Measurements from ENCODE around the gene POLDIP3.
"Not testable (repeated sequence)": the region's sequence is repeated elsewhere in the genome, so short reads cannot be mapped to it uniquely, and the experiment has no call there.

The POLDIP3 gene

DNA sequence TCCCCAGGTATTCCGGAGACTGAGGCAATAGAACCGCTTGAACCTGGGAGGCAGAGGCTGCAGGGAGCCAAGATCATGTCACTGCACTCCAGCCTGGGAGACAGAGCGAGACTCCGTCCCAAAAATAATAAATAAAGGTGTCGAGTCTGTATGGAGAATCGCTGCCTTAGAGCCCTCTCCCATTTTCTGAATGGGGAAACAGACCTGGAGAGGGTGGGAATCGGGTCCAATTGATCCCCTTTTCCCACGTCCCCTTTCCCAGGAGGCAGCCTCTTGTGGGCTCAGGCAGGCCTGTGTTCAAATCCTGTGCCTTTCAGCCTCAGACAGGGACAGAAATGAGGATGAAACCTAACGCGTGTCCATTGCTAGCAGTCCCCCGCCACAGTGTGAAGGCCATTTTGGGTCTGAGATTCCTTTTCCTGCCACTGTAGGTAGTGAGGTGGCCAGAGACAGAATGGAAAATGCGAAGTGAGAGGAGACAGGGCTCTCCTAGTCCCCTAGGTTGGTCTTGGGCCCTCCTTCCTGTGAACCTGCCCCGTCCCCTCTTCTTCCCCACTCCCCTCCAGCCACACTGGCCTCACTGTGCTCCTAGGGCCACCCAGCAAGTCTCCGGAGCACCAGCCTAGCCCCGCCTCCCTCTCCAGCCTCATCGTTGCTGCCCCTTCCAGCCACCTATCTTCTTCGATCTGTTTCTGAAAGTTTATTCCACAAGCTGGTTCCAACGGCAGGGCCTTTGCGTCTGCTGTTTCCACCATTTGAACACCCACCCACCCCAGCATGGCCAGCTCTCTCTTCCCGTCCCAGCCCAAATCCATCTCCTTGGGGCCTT is 2.7 kb upstream of the POLDIP3 start:
- H3K4me1 ChIP-seq (ENCODE audit: control insufficient read depth, insufficient read depth, low read length), result no peaks in the 10 kb centered on the region; the same call in 1 of the 2 replicates
- H3K27me3 ChIP-seq (ENCODE audit: control insufficient read depth, insufficient read depth, low read length), result no peaks in the 10 kb centered on the region
- H3K4me3 ChIP-seq (ENCODE audit: low read length), result no peak overlapping the region
- H3K9me3 ChIP-seq (ENCODE audit: control insufficient read depth, insufficient read depth, low read length), result no peaks in the 10 kb centered on the region
- no peak for DNase-seq (ENCODE audit: low read depth, low spot score)
- H3K36me3 ChIP-seq (ENCODE audit: control insufficient read depth, insufficient read depth, low read length), result peaks cover 8% of the 10 kb centered on the region; the same call in 1 of the 2 replicates
- WGBS (ENCODE audit: insufficient coverage, insufficient read length), result no CpG with 5 or more reads among the region's 20 CpGs
- H3K27ac ChIP-seq (ENCODE audit: low read length), result no peak overlapping the region

DNA sequence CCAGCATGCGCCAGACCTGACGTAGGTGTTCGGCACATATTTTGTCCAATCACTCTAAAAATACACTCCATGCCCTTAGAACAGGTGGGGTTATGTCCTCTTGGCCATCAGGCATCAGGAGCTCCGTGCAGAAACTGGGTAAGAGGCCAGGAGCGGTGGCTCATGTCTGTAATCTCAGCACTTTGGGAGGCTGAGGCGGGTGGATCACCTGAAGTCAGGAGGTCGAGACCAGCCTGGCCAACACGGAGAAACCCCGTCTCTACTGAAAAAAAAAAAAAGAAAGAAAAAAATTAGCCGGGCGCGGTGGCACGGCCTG is 1.1 kb upstream of the POLDIP3 start:
- H3K27ac ChIP-seq (ENCODE audit: low read length); H3K27me3 ChIP-seq (ENCODE audit: control insufficient read depth, insufficient read depth, low read length); DNase-seq (ENCODE audit: low read depth, low spot score); H3K4me3 ChIP-seq (ENCODE audit: low read length); H3K9me3 ChIP-seq (ENCODE audit: control insufficient read depth, insufficient read depth, low read length); H3K4me1 ChIP-seq (ENCODE audit: control insufficient read depth, insufficient read depth, low read length): not testable (repeated sequence)
- no CpG with 5 or more reads among the region's 13 CpGs for WGBS (ENCODE audit: insufficient coverage, insufficient read length)
- H3K36me3 ChIP-seq (ENCODE audit: control insufficient read depth, insufficient read depth, low read length), result peaks cover 11% of the 10 kb centered on the region

DNA sequence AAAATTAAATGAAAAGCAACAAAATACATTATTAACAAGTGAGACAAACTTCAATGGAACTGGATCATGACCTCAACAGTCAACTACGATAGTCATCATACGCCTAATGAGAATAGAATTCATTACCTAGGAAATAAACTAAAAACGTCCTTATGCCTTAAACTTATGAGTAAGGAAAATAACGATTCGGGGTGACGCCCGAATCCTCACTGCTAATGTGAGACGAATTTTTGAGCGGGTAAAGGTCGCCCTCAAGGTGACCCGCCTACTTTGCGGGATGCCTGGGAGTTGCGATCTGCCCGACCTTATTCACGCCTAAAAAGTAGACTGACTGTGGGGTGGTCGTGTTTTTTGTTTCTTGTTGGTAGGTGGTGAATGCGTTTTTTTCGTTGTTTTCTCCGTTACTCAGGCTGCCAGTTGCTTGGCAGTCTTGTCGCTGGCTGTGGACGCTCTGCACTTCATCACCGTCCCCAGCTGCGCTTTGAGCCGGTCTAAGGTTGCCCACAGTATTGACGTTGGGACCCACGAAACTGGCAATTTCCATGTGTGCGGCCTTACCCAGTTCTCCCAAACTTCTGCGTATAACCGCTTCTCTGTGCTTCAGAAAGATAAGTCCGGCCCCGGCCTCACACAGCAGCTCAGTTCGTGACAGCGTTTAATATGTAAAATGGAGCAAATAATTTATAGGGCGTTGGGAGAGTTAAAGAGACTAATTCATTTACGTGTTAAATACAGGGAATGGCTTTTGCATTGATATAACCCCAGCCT is 593 bp upstream of the POLDIP3 start:
- peaks cover under 1% of the 10 kb centered on the region; the same call in 1 of the 2 replicates for H3K4me1 ChIP-seq (ENCODE audit: control insufficient read depth, insufficient read depth, low read length)
- no CpG with 5 or more reads among the region's 35 CpGs for WGBS (ENCODE audit: insufficient coverage, insufficient read length)
- no peak overlapping the region for H3K27ac ChIP-seq (ENCODE audit: low read length)
- no peaks in the 10 kb centered on the region for H3K9me3 ChIP-seq (ENCODE audit: control insufficient read depth, insufficient read depth, low read length)
- H3K27me3 ChIP-seq (ENCODE audit: control insufficient read depth, insufficient read depth, low read length), result no peaks in the 10 kb centered on the region
- peaks cover 11% of the 10 kb centered on the region for H3K36me3 ChIP-seq (ENCODE audit: control insufficient read depth, insufficient read depth, low read length)
- peak; percentile 97 for DNase-seq (ENCODE audit: low read depth, low spot score)
- no peak overlapping the region for H3K4me3 ChIP-seq (ENCODE audit: low read length)

DNA sequence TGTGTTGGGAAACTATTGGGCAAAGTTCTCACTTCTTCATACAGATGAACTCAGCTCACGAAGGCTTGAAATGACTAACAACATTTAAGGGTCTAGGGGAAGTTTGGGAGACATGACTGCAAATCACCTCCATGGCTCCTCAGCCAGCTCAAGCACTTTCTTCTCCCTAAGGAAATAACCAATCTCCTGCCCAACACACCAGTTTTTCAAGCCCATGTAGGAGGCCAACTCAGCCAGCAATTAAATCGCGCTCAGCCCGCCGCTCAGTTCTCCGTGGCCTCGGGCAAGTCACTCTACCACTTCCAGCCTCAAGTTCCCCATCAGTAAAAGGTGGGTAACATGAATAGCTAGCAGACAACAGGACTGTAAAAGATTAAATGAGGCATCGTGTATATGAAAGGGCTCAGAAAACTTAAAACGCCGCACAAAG is 796 bp downstream of the POLDIP3 start:
- Histone ChIP-seq H3K9me3 (ENCODE audit: control insufficient read depth, insufficient read depth, low read length) (no peaks in the 10 kb centered on the region), H3K4me3 (ENCODE audit: low read length) (peak overlapping the region; percentile 63), H3K36me3 (ENCODE audit: control insufficient read depth, insufficient read depth, low read length) (peaks cover 3% of the 10 kb centered on the region; the same call in 1 of the 2 replicates), H3K27me3 (ENCODE audit: control insufficient read depth, insufficient read depth, low read length) (no peaks in the 10 kb centered on the region), H3K27ac (ENCODE audit: low read length) (no peak overlapping the region), H3K4me1 (ENCODE audit: control insufficient read depth, insufficient read depth, low read length) (peaks cover 1% of the 10 kb centered on the region; the same call in 1 of the 2 replicates)
- WGBS (ENCODE audit: insufficient coverage, insufficient read length), result no CpG with 5 or more reads among the region's 10 CpGs
- no peak for DNase-seq (ENCODE audit: low read depth, low spot score)

DNA sequence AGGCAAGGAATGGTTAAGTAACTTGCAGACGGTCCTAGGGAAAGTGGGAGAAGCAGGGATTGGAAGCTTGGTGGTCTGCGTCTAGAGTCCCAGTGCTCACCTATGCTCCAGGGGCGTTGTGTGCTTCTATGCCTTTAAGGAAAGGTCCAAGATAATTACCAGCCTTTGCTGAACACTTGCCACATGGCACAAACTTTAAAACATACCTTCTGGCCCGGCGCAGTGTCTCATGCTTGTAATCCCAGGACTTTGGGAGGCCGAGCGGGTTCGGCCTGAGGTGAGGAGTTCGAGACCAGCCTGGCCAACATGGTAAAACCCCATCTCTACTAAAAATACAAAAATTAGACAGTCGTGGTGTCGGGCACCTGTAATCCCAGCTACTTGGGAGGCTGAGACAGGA is 2.3 kb downstream of the POLDIP3 start:
- no peaks in the 10 kb centered on the region for H3K27me3 ChIP-seq (ENCODE audit: control insufficient read depth, insufficient read depth, low read length)

DNA sequence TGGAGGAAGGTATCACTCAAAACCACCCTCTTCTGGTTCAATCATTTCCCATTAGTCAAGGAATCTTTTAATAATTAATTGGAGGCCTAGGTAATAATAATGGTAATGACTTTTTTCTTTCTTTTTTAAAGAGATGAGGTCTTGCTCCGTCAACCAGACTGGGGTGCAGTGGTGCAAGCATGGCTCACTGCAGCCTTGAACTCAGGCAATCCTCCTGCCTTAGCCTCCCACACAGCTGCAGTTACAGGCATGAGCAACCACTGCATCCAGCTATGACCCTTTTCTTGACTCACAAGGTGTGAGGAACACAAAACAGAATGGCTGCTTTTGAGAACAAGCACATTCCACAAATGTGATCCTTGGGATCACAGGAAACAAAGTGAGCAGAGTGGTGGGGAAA is 3.6 kb downstream of the POLDIP3 start:
- no peaks in the 10 kb centered on the region for H3K27me3 ChIP-seq (ENCODE audit: control insufficient read depth, insufficient read depth, low read length)
- DNase-seq (ENCODE audit: low read depth, low spot score), result no peak
- H3K27ac ChIP-seq (ENCODE audit: low read length), result no peak overlapping the region
- no peak overlapping the region for H3K4me3 ChIP-seq (ENCODE audit: low read length)
- peaks cover 3% of the 10 kb centered on the region; the same call in 1 of the 2 replicates for H3K36me3 ChIP-seq (ENCODE audit: control insufficient read depth, insufficient read depth, low read length)
- H3K9me3 ChIP-seq (ENCODE audit: control insufficient read depth, insufficient read depth, low read length), result no peaks in the 10 kb centered on the region
- peaks cover 1% of the 10 kb centered on the region; the same call in 1 of the 2 replicates for H3K4me1 ChIP-seq (ENCODE audit: control insufficient read depth, insufficient read depth, low read length)
- WGBS (ENCODE audit: insufficient coverage, insufficient read length), result no CpG with 5 or more reads among the region's 1 CpG

More for the DNA sequence above, 2.3 kb downstream of the POLDIP3 start:
- DNase-seq (ENCODE audit: low read depth, low spot score), result no peak
- peaks cover 1% of the 10 kb centered on the region; the same call in 1 of the 2 replicates for H3K4me1 ChIP-seq (ENCODE audit: control insufficient read depth, insufficient read depth, low read length)
- no CpG with 5 or more reads among the region's 11 CpGs for WGBS (ENCODE audit: insufficient coverage, insufficient read length)
- peaks cover 3% of the 10 kb centered on the region; the same call in 1 of the 2 replicates for H3K36me3 ChIP-seq (ENCODE audit: control insufficient read depth, insufficient read depth, low read length)
- H3K4me3 ChIP-seq (ENCODE audit: low read length), result no peak overlapping the region
- H3K27ac ChIP-seq (ENCODE audit: low read length), result no peak overlapping the region
- no peaks in the 10 kb centered on the region for H3K9me3 ChIP-seq (ENCODE audit: control insufficient read depth, insufficient read depth, low read length)

DNA sequence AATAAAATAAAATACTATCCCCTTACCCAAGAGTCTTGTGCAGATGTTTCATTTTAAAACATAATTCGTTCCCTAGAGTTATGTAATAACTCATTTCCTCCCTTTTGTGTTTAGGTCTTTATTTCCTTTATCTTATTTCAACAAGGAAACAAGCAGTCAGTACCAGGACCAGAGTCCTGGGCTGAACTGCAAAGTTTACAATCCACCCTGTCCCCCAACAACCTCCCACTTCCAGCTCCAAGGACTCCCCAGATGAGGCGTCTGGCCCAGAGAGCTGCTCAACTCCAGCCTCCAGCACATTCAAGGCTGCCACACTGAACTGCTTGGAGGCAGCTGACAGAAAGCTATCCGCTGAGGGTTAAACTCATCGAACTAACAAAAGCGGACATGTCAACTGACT is 4.5 kb downstream of the POLDIP3 start:
- H3K4me3 ChIP-seq (ENCODE audit: low read length), result no peak overlapping the region
- no peaks in the 10 kb centered on the region for H3K9me3 ChIP-seq (ENCODE audit: control insufficient read depth, insufficient read depth, low read length)
- no peaks in the 10 kb centered on the region for H3K27me3 ChIP-seq (ENCODE audit: control insufficient read depth, insufficient read depth, low read length)
- DNase-seq (ENCODE audit: low read depth, low spot score), result no peak
- H3K27ac ChIP-seq (ENCODE audit: low read length), result no peak overlapping the region
- peaks cover 1% of the 10 kb centered on the region; the same call in 1 of the 2 replicates for H3K4me1 ChIP-seq (ENCODE audit: control insufficient read depth, insufficient read depth, low read length)
- WGBS (ENCODE audit: insufficient coverage, insufficient read length), result no CpG with 5 or more reads among the region's 5 CpGs
- H3K36me3 ChIP-seq (ENCODE audit: control insufficient read depth, insufficient read depth, low read length), result peaks cover 3% of the 10 kb centered on the region; the same call in 1 of the 2 replicates

DNA sequence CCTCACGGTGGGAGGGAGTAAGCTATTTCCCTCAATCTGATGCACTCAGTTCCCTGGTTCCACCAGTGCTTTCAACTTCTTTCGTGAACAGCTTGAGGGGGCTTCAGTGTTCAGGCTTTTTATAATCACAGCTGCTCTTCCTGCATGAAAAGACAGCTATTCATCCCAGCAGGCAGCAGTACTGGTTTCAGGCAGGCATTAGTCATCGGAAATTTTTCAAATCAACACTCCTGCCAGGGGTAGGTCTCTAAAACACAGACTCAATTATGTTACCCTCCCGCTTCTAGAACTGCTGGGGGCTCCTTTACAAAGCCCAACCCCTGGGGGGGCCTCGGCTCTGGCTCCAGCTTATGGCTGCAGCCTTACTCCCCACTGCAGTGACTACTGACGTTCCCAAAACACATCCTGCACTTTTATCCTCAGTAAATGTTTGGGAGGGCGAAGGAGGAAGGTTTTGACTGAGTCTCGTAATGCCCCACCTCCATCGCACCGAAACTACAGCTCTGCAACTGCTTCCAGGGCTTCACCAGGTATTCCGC is 5.8 kb downstream of the POLDIP3 start:
- Histone ChIP-seq H3K36me3 (ENCODE audit: control insufficient read depth, insufficient read depth, low read length) (peaks cover 5% of the 10 kb centered on the region; the same call in 1 of the 2 replicates), H3K4me3 (ENCODE audit: low read length) (no peak overlapping the region), H3K27ac (ENCODE audit: low read length) (no peak overlapping the region), H3K9me3 (ENCODE audit: control insufficient read depth, insufficient read depth, low read length) (no peaks in the 10 kb centered on the region), H3K27me3 (ENCODE audit: control insufficient read depth, insufficient read depth, low read length) (no peaks in the 10 kb centered on the region), H3K4me1 (ENCODE audit: control insufficient read depth, insufficient read depth, low read length) (peaks cover 1% of the 10 kb centered on the region; the same call in 1 of the 2 replicates)
- no CpG with 5 or more reads among the region's 11 CpGs for WGBS (ENCODE audit: insufficient coverage, insufficient read length)
- no peak for DNase-seq (ENCODE audit: low read depth, low spot score)

DNA sequence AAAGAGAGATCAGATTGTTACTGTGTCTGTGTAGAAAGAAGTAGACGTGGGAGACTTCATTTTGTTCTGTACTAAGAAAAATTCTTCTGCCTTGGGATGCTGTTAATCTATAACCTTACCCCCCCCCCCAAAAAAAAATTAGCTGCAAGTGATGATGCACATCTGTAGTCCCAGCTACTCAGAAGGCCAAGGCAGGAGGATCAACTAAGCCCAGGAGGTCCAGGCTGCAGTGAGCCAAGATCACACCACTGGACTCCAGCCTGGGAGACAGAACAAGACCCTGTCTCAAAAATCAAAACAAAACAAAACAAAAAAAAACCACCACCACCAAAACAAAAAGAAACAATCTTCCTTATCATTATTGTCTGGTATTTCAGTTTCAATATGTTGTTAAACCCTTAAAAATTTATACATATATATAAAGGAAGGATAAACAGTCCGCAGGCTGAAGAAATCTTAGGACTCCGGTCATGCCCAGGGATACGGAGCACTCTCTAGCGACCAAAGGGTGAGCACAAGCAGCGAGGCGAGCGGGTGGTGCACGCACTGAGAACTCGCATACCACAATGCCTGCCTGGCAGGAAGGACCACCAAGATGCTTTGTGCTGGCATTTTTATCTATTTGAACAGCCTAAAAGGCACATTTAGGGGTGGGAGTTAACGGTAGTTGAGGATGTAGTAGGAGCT is 6.4 kb downstream of the POLDIP3 start:
- H3K4me1 ChIP-seq (ENCODE audit: control insufficient read depth, insufficient read depth, low read length), result peaks cover 1% of the 10 kb centered on the region; the same call in 1 of the 2 replicates
- no peaks in the 10 kb centered on the region for H3K27me3 ChIP-seq (ENCODE audit: control insufficient read depth, insufficient read depth, low read length)
- peaks cover 5% of the 10 kb centered on the region; the same call in 1 of the 2 replicates for H3K36me3 ChIP-seq (ENCODE audit: control insufficient read depth, insufficient read depth, low read length)
- no peaks in the 10 kb centered on the region for H3K9me3 ChIP-seq (ENCODE audit: control insufficient read depth, insufficient read depth, low read length)
- no CpG with 5 or more reads among the region's 11 CpGs for WGBS (ENCODE audit: insufficient coverage, insufficient read length)
- H3K4me3 ChIP-seq (ENCODE audit: low read length), result no peak overlapping the region
- H3K27ac ChIP-seq (ENCODE audit: low read length), result no peak overlapping the region
- no peak for DNase-seq (ENCODE audit: low read depth, low spot score)

DNA sequence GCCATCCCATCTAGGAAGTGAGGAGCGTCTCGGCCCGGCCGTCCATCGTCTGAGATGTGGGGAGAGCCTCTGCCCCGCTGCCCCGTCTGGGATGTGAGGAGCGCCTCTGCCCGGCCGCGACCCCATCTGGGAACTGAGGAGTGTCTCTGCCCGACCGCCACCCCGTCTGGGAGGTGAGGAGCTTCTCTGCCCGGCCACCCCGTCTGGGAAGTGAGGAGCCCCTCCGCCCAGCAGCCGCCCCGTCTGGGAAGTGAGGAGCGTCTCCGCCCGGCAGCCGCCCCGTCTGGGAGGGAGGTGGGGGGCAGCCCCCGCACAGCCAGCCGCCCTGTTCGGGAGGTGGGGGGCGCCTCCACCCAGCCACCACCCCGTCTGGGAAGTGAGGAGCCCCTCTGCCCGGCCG is 7.0 kb downstream of the POLDIP3 start:
- not testable (repeated sequence) for H3K4me1 ChIP-seq (ENCODE audit: control insufficient read depth, insufficient read depth, low read length); H3K27ac ChIP-seq (ENCODE audit: low read length); H3K9me3 ChIP-seq (ENCODE audit: control insufficient read depth, insufficient read depth, low read length); H3K27me3 ChIP-seq (ENCODE audit: control insufficient read depth, insufficient read depth, low read length); DNase-seq (ENCODE audit: low read depth, low spot score); H3K4me3 ChIP-seq (ENCODE audit: low read length); H3K36me3 ChIP-seq (ENCODE audit: control insufficient read depth, insufficient read depth, low read length)
- WGBS (ENCODE audit: insufficient coverage, insufficient read length), result no CpG with 5 or more reads among the region's 31 CpGs
